ENCODE results near the gene RSPRY1. TPM values are rescaled to one million over a fixed set of nuclear protein-coding genes. Genes with fewer than 3 reads are reported as not detected.

The RSPRY1 gene
- total RNA-seq, 1 donor from 2014 or later, result 63.7 TPM

DNA sequence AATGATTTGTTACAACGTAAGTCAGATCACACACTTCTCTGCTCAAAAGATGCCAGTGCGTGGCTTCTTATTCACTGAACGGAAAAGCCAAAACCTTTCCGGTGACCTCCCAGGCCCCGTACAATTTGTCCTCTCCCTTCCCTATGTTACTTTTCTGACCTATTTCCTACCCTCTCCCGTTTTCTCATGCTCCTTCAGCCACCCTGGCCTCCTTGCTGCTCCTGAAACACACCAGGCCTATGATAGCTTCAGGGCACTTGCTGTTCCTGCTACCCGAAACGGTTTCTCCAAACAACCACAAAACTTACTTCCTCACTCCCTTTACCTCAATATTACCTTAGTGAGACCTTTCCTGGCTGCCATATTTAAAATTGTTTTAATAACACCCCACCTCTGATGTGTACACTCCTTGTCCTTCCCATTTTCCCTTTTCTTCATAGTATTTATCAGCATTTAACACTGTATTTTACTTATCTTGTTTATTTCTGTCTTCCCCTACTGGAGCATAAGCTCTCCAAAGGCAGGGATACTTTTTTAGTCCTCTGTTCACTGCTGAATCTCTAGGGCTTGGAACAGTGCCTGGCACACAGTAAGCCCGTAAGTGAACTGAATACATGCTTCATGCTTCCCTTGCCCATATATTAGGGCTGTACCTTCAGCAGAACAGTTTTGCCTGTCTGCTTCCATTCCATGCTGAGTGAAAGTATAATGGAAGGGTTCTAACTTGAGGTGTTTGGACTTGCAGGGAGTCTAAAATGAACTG, 48.0 kb downstream of the RSPRY1 start:
- TF ChIP-seq, protein P1, sequence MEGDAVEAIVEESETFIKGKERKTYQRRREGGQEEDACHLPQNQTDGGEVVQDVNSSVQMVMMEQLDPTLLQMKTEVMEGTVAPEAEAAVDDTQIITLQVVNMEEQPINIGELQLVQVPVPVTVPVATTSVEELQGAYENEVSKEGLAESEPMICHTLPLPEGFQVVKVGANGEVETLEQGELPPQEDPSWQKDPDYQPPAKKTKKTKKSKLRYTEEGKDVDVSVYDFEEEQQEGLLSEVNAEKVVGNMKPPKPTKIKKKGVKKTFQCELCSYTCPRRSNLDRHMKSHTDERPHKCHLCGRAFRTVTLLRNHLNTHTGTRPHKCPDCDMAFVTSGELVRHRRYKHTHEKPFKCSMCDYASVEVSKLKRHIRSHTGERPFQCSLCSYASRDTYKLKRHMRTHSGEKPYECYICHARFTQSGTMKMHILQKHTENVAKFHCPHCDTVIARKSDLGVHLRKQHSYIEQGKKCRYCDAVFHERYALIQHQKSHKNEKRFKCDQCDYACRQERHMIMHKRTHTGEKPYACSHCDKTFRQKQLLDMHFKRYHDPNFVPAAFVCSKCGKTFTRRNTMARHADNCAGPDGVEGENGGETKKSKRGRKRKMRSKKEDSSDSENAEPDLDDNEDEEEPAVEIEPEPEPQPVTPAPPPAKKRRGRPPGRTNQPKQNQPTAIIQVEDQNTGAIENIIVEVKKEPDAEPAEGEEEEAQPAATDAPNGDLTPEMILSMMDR (IDR thresholded peaks at IDR 0.05; ENCODE audit: unreplicated experiment), result no peak
- H3K27ac Mint-ChIP-seq, result no peak overlapping the region
- H3K4me1 Mint-ChIP-seq (ENCODE audit: low read depth), result no peaks in the 10 kb centered on the region
- DNase-seq (ENCODE audit: low spot score, unreplicated experiment), result no peak
- no peaks in the 10 kb centered on the region for H3K27me3 Mint-ChIP-seq
- no peak overlapping the region for H3K4me3 Mint-ChIP-seq (ENCODE audit: low read depth)
- no peaks in the 10 kb centered on the region for H3K9me3 Mint-ChIP-seq (ENCODE audit: low read depth)
- peaks cover 28% of the 10 kb centered on the region for H3K36me3 Mint-ChIP-seq (ENCODE audit: insufficient read depth)

GRCh38 chr16:57234707-57235092, 48.6 kb downstream of the RSPRY1 start:
- Mint-ChIP-seq H3K9me3 (ENCODE audit: low read depth) (no peaks in the 10 kb centered on the region), H3K27me3 (no peaks in the 10 kb centered on the region), H3K4me3 (ENCODE audit: low read depth) (no peak overlapping the region), H3K27ac (no peak overlapping the region), H3K4me1 (ENCODE audit: low read depth) (no peaks in the 10 kb centered on the region), H3K36me3 (ENCODE audit: insufficient read depth) (peaks cover 28% of the 10 kb centered on the region)
- TF ChIP-seq, protein P1 (IDR thresholded peaks at IDR 0.05; ENCODE audit: unreplicated experiment), result no peak
- DNase-seq (ENCODE audit: low spot score, unreplicated experiment), result no peak

DNA sequence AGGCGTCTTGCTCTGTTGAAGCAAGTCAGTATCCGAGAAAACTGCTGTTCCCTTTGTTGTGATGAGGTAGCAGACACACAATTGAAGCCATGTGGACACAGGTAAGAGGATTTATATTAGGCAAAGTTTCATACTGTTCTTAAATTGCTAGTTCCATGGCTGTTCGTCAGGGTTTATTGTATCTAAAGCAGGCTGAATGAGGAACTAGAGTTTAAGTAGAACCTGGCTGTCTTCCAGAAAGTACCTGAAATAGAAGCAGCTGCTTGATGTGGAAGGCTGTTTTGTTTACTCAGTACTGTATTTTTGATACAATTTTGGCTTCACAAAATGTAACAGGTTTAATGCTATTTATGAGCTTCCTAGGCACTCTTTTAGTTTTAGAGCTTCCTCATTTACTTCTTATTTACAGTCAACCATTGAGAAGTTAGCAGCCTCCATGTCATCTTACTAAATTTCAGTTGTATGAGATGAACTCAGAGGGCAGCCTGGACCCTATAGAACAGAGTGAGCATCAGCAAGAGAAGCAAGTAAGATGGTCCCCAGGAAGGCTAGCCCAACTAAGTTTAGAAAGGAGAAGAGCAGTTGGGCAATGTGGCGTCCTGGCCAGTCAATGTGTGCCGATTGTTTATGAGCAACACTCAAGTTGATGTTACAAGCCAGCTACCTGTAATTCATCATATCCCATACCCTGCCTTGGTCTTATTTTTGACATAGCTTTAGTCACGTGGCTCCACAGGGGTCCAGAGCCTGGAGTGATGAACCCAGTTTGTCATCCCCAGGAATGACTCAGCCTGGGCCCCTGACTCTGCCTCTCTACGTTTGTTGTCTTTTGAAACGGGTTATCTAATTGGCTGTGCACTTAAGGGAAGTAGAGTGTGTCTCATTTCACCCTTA, 49.2 kb downstream of the RSPRY1 start:
- Mint-ChIP-seq H3K4me1 (ENCODE audit: low read depth) (no peaks in the 10 kb centered on the region), H3K9me3 (ENCODE audit: low read depth) (no peaks in the 10 kb centered on the region), H3K36me3 (ENCODE audit: insufficient read depth) (peaks cover 28% of the 10 kb centered on the region), H3K4me3 (ENCODE audit: low read depth) (no peak overlapping the region), H3K27ac (no peak overlapping the region), H3K27me3 (no peaks in the 10 kb centered on the region)
- TF ChIP-seq, protein P1 (IDR thresholded peaks at IDR 0.05; ENCODE audit: unreplicated experiment), result no peak
- no peak for DNase-seq (ENCODE audit: low spot score, unreplicated experiment)

DNA sequence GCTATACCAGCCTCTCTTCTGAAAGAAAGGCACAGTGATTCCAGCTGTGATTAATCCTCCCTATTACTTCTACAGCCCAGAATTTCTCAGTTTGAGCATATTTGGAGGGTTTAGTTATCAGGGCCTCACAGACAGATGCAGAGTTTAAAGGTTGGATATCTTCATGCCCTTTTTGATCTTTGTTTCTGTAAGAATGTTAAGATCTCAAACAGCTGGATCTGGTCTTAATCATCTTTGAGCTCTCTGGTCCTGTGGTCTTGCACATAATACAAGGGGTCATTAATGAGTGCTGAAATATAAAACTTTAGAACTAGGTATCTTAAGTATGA, 49.9 kb downstream of the RSPRY1 start:
- TF ChIP-seq, protein P1 (IDR thresholded peaks at IDR 0.05; ENCODE audit: unreplicated experiment), result no peak
- no peaks in the 10 kb centered on the region for H3K4me1 Mint-ChIP-seq (ENCODE audit: low read depth)
- no peaks in the 10 kb centered on the region for H3K9me3 Mint-ChIP-seq (ENCODE audit: low read depth)
- peaks cover 28% of the 10 kb centered on the region for H3K36me3 Mint-ChIP-seq (ENCODE audit: insufficient read depth)
- no peak for DNase-seq (ENCODE audit: low spot score, unreplicated experiment)
- H3K27ac Mint-ChIP-seq, result no peak overlapping the region
- no peaks in the 10 kb centered on the region for H3K27me3 Mint-ChIP-seq
- H3K4me3 Mint-ChIP-seq (ENCODE audit: low read depth), result no peak overlapping the region

GRCh38 chr16:57238682-57239081, 52.6 kb downstream of the RSPRY1 start:
- no peaks in the 10 kb centered on the region for H3K9me3 Mint-ChIP-seq (ENCODE audit: low read depth)
- no peak for DNase-seq (ENCODE audit: low spot score, unreplicated experiment)
- TF ChIP-seq, protein P1 (IDR thresholded peaks at IDR 0.05; ENCODE audit: unreplicated experiment), result no peak
- H3K27me3 Mint-ChIP-seq, result no peaks in the 10 kb centered on the region
- H3K4me3 Mint-ChIP-seq (ENCODE audit: low read depth), result no peak overlapping the region
- H3K4me1 Mint-ChIP-seq (ENCODE audit: low read depth), result no peaks in the 10 kb centered on the region
- peaks cover 24% of the 10 kb centered on the region for H3K36me3 Mint-ChIP-seq (ENCODE audit: insufficient read depth)
- H3K27ac Mint-ChIP-seq, result no peak overlapping the region
